ENCODE results near the gene NGDN.

NGDN gene

DNA sequence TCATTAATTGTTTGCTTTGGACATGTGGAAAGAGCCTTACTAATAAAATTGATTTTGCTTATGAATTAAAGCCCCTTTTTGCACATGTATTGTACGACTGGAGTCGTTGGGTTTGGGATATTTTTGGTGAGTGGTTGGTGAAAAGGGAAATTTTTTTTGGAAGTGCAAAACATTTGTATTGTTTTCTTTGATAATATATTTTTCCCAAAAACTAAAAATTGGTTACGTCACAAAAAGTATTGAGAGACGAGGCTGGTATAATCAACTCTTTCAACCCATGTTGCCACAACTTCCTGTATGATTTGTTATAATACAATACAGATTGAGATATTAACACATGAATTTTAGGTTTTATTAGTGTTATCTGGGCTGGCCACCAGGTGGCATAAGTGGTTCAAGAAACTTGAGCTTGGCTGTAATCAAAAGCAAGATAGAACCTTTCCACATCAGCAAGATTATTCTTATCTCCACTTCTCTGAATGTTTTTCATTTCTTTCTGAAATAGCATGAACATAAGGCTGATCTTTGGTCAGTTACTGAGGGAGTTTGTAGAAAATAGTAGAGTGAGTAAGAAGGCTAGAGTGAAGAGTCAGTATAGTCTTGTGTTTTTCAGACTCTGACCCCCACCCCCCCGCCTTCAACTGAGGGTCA is 8.7 kb downstream of the NGDN start:
- DNase-seq: peak; percentile 19 to 52

DNA sequence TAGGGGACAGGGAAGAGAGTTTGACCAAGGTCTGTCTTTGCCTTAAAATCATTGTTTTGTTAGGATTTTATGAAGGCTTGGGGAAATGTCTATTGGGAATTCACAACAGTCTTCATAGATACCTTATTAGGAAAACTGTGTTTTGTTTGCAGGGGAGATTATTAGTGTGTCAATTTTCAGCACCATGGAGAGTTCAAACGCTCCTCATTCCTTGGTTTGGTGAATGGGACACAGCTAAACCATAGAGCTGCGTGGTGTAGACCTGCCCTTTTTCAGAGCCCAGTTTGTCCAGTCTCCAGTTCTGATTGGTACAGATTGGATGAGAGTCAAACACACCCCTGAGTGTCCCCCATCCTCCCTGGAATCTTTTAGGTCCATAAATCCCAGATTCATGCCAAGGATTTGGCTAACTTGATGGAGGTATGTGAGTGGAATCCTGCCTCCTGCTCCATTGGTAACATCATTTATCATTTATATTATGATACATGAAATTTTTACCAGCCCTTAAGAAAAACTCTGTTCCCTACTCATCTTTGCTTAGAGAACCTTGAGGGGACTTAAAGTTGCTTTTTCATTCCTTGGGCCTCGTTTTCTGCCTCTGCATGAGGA is 12.0 kb downstream of the NGDN start:
- DNase-seq: no peak

DNA sequence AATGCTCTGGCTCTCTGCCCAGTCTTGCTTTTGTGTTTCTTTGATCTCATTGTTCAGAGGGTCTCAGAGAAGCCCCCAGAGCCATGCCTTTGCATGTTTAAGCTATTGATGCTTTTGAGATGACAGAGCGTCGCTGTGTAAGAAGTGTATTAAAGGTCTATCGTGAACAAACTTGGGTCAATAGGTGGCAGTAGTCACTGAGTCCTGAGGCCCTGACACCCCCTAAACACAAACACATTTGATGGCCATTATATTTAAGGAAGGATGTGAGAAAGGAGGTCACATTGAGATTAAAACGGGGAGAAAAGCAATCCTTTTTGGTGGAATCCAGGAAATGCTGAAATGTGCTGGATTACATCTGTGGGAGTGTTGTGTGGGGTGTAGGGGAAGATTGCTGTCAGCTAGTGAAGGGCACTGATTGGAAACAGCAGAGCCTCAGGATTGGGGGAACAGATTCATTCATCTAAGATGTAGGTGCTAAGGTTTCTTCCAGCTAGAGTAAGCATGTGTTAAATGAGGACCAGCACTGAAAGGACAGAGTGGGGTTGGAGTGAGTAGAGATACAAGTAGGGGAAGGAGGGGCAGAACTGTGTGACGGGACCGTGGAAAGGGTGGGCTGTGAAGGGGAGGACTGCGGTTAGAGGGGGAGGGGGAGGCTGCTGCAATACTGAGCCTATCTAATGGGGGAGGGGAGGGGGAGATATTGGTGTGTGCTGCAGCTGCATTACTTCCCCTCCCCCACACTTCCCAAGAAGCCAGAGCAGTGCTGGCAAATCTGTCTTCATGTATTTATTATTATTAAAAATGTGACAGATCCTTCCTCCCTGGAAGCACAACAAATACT is 12.7 kb downstream of the NGDN start:
- DNase-seq: no peak

DNA sequence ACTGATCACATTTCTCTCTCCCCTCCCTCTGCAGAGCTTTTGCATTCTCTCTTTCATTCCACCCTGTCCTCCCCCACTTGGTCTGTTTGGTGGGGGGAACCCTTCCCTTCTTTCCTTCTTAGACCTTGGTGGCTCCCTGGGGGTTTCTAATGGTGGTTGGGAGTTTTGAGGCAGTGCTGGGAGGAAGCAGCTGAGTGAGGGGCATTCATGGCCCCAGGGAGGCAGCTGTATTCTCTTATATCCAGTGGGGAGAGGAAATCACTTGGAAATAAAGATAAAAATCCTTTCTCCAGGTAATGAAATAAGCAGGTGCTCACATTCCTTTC is 13.3 kb downstream of the NGDN start:
- DNase-seq: no peak

DNA sequence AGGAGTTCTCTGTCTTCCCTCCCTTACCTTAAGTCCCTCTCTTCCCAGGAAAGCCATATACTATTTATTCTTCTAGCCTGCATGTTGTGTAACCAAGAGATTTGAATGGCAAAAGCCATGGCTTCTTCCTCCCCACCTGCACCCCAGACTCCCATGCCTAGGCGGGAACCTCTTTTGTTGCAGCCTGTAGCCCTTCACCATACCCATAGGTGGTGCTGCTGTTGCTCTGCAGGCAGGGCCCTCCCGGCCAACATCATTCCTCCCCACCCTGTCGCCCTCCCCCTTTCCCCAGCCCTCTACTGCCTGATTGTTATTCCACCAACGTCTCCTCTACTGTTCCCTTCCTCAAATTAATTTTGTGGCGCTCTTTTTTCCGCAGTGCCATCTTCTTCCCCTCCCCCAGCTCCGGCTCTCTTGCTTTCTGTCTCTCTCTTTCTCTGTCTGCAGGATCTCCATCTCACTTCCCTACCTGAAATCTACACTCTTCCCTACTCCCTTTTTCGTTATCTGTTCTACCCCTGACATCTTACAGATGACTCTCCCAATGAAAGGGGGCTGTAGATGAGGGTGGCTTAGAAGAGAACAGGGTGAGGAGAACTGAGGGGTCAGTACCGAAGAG is 13.8 kb downstream of the NGDN start:
- DNase-seq: peak; percentile 73 to 79

DNA sequence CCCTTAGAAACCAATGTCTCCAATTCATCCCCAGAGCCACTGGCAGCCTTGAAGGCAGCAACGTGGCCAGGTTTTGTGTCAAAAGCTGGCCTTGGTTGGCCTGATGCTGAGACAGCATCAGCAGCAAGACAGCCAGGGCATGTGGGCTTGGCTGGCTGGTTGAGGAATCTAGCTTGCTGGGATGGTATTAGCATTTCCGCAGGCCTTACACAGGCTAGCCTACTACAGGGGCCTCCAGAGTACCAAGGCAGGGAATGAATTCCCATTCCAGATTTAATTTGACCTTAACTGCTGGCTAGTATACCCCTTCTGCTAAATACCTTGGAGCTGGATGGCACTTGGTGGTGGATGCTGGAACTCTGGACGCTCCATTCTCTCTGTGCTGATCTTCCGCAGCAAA is 15.8 kb downstream of the NGDN start:
- DNase-seq: no peak

DNA sequence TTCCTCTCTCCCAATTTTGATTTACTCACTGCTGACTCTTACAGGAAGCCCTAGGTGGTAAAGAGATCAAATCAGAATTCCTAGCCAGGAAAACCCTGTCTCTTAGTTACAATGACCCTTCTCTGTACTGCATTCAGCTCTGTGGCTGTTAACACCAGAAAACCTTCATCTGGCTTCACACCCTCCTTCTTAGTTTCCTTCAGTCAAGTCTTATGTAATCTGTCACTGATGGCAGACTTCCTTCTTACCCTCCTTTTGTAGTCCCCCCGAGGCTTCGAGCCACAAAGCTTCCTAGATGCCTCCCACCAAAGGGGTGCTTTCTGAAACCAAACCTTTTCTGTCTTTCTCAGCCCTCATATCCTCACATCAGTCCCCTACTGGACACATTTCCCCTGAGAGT is 16.5 kb downstream of the NGDN start:
- DNase-seq: no peak

DNA sequence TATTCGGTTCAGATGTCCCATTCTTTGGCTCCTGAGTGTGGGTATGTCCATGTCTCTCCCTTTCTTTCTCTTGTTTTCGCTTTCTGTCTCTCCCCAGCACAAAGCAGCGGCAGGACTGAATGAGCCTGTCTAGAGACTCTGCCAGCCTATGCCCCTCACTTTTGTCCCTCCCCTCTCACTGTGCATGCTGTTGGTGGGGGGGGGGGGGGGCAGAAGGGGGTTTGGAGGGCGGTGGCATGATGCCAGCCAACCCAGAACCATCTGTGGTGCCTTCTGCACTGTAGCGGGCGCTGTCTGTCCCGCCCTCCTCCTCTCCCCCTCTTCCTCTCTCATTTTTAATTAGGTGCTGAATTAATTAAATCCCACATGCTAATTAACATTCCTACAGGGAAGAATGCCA is 17.7 kb downstream of the NGDN start:
- peak; percentile 23 to 28 for DNase-seq

DNA sequence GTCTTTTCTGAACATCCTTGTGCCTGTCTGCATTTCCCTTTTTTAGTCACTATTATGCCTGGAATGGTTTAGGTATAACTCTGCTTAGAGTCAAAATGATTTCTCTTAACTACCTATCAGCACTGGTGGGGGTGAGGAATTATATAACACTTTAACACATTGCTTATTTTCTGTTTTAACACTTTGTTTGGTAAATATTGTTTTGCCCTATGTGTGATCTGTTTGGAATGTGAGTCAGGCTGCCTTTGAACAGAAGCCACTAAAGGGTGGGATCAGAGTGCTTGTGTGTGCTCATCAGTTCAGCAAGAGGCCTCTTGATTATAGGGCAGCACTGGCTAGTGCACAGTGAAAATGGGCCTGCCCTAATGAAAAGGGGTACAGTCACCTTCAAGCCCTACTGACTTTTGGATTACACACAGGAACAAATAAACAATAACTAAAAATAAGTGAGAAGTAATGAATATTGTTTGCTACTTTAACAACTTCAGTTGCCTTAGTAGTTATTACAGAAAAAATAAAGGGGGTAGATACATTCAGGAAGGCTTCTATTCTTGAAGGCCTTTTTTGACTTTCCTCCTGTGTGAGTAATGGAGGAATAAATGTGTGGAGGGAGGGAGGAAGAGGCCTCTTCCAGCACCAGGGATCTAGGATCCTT is 23.2 kb downstream of the NGDN start:
- DNase-seq: no peak

DNA sequence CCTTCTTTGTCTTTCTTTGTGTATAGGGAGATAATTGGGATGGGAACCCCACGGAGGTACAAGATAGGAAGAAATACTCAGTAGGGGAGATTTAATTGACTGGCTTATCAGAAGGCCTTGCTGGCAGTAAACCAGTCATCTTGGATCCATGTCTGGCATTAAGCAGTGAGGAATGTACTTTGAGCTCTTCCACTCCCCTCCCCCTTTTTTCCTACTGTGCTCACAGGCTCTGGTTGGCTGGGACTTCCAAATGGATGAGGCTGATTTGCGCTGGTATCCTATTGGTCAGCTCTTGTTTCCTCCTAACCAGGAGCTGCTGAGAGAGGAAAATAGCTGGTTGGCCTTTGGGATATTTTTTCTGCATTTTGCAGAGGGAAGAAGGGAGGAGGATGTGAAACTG is 24.7 kb downstream of the NGDN start:
- DNase-seq: no peak

DNA sequence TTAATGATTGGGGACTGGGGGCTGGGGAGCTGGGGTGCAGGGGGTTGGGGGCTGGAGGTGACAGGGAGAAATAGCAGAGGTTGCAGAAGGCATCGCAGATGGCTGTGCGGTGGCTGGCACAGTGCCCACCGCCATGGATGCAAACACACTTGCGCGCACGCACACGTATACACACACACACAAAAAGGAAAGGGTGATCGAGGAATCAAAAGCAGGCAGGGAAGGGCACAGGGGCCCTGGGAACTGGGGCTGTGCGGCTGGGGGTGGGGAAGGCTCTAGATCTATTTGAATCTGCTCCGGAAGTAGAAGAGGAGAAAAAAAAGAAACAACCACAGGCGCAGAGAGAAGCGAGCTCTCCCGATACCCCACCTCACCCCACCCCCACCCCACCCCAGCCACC is 42.7 kb downstream of the NGDN start:
- DNase-seq: no peak

DNA sequence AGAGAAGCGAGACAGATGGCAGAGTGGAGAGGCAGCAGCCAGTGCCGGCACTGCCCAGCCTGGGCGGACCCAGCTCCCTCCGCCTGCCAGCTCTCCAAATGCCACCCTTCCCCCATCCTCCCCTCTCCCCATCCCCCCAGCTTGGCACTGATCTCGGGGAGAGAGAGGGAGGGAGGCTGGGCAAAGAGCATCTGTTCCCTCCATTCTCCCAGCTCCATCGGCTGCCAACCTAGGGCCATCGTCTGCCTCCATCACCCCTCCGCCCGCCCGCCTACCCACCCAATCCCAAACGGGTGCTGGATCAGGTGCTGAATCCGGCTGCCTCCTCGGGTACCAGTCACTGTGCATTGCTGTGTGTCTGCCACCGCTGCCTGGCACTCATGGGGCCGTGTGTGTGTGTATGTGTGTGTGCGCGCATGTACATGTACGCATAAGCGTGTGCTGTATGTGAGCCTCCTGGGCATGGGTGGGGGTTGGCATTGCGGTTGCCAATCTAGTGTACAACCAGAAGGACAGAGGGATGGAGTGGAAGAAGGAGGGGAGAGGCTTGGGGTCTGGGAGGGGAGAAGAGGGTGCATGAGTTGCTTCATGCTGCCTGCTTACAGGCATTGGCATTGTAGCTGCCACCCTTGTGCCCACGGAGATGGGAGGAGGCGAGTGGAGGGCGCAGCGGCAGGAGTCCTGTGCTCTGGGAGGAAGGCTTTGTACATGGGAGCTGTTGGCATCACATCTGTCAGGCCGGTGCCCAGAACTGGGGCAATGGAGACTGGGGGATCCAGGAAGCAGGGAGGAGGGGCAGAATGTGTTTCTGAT is 43.7 kb downstream of the NGDN start:
- peak; percentile 90 to 94 for DNase-seq

DNA sequence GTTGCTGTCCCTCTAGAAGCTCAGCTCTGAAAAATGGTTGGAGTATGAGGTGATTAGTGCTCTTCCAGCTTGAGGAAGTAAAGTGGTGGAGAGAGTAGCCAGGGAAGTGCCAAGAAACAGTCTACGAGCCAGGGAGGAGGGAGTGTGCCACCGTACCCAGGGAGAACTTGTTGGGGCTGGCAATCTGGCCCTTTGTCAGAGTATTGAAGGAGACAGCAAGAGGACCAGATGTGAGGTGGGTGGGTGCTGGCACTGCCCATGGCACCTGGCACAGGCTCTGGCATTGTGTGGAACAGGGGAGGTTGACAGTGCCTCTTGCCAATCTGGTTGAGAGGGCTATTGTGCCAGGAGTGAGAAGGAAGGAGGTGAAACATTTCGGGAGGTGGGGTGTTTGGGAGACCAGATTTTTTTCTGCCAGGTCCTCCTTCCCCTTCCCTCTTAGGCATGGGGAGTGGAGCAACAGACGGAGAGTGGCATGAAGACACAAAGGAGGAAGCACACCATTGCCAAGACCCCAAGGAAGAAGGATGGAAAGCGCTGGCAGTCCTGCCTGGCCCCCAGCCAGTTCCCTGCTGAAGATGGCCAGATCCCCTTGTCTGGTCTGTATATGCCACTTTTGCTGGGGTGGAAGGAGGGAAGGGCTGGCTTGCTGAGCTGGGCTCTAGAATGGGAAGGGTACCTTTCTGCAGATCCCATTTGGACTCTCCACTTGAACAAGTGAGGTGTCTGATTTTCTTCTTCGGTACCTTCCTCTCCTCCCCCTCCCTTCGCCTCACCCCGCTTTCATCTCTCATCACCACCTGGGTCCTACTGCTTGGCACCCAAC is 44.5 kb downstream of the NGDN start:
- peak in 1 of 2 donors; percentile 74 for DNase-seq

DNA sequence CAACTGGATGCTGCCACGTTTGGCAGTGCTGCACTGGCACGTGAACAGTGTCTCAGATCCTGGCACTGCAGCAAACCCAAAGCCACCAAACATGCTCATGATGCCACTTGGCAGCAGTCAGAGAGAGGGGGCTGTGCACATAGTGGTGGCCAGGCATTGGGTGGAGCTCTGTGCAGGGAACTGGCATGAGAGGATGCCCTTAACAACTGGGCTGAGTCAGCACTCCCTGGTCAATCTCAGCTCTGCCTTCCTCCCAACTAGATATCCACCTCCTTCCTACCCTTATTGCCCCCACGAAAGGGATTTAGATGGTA is 45.1 kb downstream of the NGDN start:
- peak in 1 of 2 donors; percentile 68 for DNase-seq

DNA sequence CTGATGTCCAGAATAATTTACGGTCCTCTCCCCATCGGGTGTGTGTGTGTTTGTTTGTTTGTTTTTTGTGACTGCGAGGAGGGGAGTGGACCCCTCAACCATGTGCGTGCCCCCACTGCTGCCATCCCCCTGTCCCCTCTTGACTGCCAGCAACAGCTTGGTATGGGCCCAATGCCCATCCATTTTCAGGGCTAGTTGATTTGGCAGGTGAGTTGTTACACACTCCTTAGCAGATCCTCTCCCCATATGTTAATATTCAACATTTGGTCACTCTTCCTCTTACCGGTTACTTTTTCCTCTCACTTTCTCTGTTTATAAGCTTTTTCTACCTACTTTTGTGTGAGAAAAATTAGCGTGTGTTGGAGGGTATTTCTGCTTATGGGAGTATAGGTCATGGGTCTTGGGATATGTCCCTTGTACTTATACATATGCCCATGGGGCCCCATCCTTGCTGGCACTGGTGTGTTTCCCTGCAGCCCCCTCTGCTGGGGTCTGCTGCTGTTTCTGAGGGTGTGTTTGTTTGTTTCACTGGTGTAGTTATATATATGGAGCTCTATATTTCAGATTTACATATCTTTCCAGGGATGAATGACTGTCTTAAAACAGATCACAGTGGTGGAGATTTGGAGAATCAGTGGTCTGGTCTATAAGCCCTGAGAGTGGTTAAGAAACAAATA is 48.3 kb downstream of the NGDN start:
- no peak for DNase-seq

DNA sequence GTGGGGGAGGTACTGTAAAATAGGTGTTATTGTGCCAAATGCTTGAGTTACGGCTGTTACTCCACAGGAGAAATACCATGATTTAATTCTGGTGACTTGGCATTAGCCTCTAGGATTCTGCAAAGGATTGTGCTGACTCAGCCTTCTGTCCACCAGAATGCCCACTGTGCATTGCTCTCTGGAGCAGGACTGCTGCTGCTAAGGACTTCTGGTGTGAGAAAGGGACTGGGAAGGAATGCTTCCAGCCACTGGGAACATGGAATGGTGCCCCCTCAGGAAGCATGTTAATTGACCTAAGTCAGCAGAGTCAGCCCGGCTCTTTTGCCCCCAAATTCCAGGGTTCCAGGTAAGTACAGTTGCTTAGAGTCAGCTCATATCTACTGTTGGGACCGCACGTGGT is 49.2 kb downstream of the NGDN start:
- no peak for DNase-seq

DNA sequence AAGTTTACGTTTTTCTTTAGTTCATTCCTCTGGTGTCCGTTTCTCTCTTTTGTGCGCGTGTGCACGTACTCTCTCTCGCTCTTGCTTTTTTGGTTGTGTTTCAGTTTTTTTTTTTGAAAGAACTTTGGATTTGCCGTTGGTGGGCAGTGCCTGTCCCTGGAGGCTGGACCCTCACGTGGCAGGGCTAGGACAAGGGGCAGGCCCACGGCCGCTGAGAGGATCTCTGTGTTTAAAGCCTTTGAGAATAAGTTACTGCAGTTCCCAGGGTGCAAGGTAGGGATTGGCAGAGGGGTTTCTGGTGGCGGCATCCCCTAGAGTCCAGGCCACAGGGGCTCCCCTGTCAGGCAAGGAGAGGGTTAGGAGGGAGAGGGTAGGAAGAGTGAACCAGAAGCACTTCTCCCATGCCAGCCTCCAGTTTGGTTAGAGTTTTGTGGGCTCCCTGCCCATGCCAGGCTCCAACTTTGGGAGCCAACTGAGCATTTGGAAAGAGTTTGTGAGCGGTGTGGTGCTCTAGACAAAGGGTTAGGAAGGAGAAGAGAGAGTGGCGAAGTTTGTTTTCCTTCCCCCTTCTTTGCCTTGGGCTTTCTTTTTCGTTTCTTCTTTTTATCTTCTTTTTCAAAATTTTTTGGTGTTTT is 51.5 kb downstream of the NGDN start:
- DNase-seq: peak in 1 of 2 donors; percentile 30

DNA sequence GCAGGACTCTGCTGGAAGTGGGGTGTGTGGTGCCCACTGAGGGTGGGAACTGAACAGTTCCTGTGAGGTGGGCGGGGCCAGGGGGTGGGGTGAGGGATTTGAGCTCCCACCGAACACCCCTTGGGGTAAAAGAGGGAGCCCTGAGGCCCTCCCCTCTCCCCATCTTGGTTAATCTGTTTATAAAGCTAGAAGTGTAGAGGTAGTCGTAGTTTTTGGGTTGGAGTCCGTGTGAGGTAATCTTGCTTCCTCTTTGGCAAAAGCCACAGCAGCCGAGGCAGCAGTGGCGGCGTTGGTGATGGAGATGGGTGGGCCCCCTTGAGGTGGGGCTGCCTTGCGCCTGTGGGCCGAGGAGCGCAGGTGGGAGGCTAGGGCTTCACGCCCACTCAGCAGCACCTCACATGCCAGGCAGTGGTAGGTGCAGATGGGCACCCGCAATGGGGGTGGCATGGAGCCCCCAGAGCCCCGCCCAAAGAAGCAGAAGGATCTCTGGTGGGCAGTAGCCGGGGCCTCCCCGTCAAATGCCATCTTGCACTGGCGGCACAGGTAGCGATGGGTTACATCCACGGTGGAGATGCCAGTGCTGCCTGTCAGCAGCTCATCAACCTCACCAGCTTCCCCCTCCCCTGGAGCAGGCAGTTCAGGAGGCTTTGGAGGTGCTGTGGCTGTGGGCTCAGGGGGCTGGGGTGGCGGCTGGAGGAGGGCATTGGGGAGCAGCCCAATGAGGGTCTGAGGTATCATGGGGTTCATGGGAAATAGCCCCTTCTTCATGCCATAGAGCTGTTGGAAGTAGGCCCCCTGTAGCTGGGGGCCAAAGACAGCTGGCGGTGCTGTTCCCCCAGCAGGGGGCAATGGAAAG is 52.5 kb downstream of the NGDN start:
- DNase-seq: no peak

DNA sequence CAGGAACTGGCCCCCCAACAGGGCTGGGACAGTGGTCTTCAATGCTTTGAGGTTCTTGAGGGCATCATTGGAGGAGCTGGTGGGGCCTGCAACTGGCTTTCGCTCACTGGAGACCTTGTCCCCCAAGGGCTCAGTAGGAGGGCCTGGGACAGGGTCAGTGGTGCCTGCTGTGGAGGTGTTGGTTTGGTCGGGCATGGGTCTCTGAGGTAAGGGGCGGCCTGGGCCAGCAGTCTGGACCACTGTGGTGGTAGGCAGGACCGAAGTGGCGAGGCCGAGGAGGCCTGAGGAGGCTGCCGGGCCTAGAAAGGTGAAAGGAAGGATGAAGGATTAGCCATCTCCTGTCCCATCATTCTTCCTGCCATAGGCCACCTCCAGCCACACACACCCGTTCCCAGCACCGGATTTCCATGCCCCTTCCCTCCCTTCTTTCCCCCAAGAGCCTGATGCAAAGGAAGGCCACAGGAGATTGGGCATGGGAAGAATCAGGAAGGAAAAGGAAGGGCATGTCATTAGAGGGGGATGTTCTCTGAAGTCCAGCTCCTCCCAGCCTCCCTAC is 53.2 kb downstream of the NGDN start:
- no peak for DNase-seq

Measured in hippocampal formation (tissue), 2 donors.